H1 (cell line): ENCODE results near the gene DPM2. TPM values are rescaled to one million over a fixed set of nuclear protein-coding genes. Genes with fewer than 3 reads are reported as not detected.

Experiments used
- CTCF ChIA-PET: fragments of 300-600 bp; sonication (Branson Sonifier 250); formaldehyde crosslinking; loops from one replicate; lab custom pipeline; 2021; ENCODE audit not compliant: partially characterized antibody; lab: Charles Lee
- POLR2A ChIA-PET: fragments of 300-600 bp; sonication (Branson Sonifier 250); formaldehyde crosslinking; loops from one replicate; lab custom pipeline; 2021; ENCODE audit warnings: inconsistent platforms; ENCODE audit not compliant: partially characterized antibody; lab: Charles Lee
- DNase-seq, 2 experiments: peaks; one replicate each; pipeline versions ENCODE4 v3.0.0 to v3.0.0-alpha.2; 2010 to 2022; ENCODE audit warnings: low spot score in 2 of 2, low read depth in 1 of 2, mixed read lengths in 1 of 2
- FAIRE-seq: peaks from 2 replicates; lab custom pipeline; 2011; peaks lifted over from hg19 to GRCh38; lab: Jason Lieb, UNC
- H2AFZ ChIP-seq: 2 replicates; pipeline ENCODE4 v1.8.1; 2012; ENCODE audit warnings: low read length, inconsistent platforms
- H2AK5ac ChIP-seq: 2 replicates; pipeline ENCODE4 v1.6.1; 2013; ENCODE audit warnings: low read depth, low read length
- H2BK120ac ChIP-seq: replicated peaks from 2 replicates; pipeline ENCODE3; 2013; ENCODE audit warnings: low read depth, low read length, inconsistent platforms
- H2BK12ac ChIP-seq: 2 replicates; pipeline ENCODE4 v1.6.1; 2013; ENCODE audit warnings: low read depth, low read length
- H2BK15ac ChIP-seq: 2 replicates; pipeline ENCODE4 v1.6.1; 2013; ENCODE audit warnings: low read length
- H2BK20ac ChIP-seq: 2 replicates; pipeline ENCODE4 v1.6.1; 2013; ENCODE audit warnings: low read length
- H2BK5ac ChIP-seq: 2 replicates; pipeline ENCODE4 v1.6.1; 2013; ENCODE audit warnings: low read depth, low read length
- H3K14ac ChIP-seq: 2 replicates; pipeline ENCODE4 v1.6.1; 2013; ENCODE audit warnings: inconsistent platforms; ENCODE audit not compliant: insufficient read length
- H3K18ac ChIP-seq: 2 replicates; pipeline ENCODE4 v1.6.1; 2013; ENCODE audit warnings: low read length; ENCODE audit errors: extremely low read depth
- H3K23ac ChIP-seq: 2 replicates; pipeline ENCODE4 v1.6.1; 2013; ENCODE audit warnings: inconsistent platforms; ENCODE audit not compliant: insufficient read length
- H3K23me2 ChIP-seq: 2 replicates; pipeline ENCODE4 v1.6.1; 2013; ENCODE audit warnings: low read depth, low read length
- H3K27ac ChIP-seq: 2 replicates; pipeline ENCODE4 v1.6.1; 2011; ENCODE audit warnings: low read depth, low read length, inconsistent platforms
- H3K27me3 ChIP-seq, 4 experiments: replicated peaks in 1 of 4; 1 replicate in 1 of 4; 2 replicates in 3 of 4; pipeline versions ENCODE4 v1.6.1 to v1.8.1; 2011 to 2013; ENCODE audit warnings: low read length in 3 of 4, mild to moderate bottlenecking in 3 of 4, inconsistent platforms in 2 of 4, mixed read lengths in 2 of 4, moderate library complexity in 1 of 4; ENCODE audit not compliant: control insufficient read depth in 3 of 4, insufficient read depth in 3 of 4; ENCODE audit errors: extremely low read depth in 1 of 4
- H3K36me3 ChIP-seq, 4 experiments: 2 replicates each; pipeline versions ENCODE4 v1.6.1 to v1.8.1; 2011 to 2013; ENCODE audit warnings: mild to moderate bottlenecking in 4 of 4, low read length in 3 of 4, moderate library complexity in 2 of 4, control low read depth in 1 of 4, inconsistent platforms in 1 of 4; ENCODE audit not compliant: insufficient read depth in 4 of 4, control insufficient read depth in 2 of 4
- H3K4ac ChIP-seq: replicated peaks from 2 replicates; pipeline ENCODE3; 2013; ENCODE audit warnings: low read length, low read depth, mixed read lengths, inconsistent platforms; ENCODE audit not compliant: insufficient read length
- H3K4me1 ChIP-seq, 4 experiments: replicated peaks in 1 of 4; 1 replicate in 1 of 4; 2 replicates in 3 of 4; pipeline versions ENCODE4 v1.6.1 to v1.8.1; 2011 to 2013; ENCODE audit warnings: low read length in 3 of 4, inconsistent platforms in 2 of 4, mixed read lengths in 1 of 4; ENCODE audit not compliant: insufficient read depth in 4 of 4, control insufficient read depth in 3 of 4
- H3K4me2 ChIP-seq, 2 experiments: 2 replicates each; pipeline versions ENCODE4 v1.6.1 to v1.8.1; 2011 to 2013; ENCODE audit warnings: low read depth in 2 of 2, low read length in 2 of 2, control low read depth in 1 of 2, inconsistent platforms in 1 of 2, mild to moderate bottlenecking in 1 of 2; ENCODE audit not compliant: insufficient read depth in 1 of 2
- H3K4me3 ChIP-seq, 4 experiments: fragments of 200-600, 300-600 bp in 1 of 4; sonication (generic), shearing (Covaris generic), sonication (Bioruptor Twin) in 1 of 4; 2 replicates each; pipeline versions ENCODE4 v1.5.1 to v1.8.1; 2011 to 2016; ENCODE audit warnings: low read length in 4 of 4, low read depth in 3 of 4, control low read depth in 2 of 4, inconsistent platforms in 2 of 4, mild to moderate bottlenecking in 2 of 4, mixed read lengths in 1 of 4, moderate library complexity in 1 of 4; ENCODE audit not compliant: insufficient read depth in 2 of 4; ENCODE audit errors: extremely low read depth in 1 of 4
- H3K56ac ChIP-seq: replicated peaks from 2 replicates; pipeline ENCODE3; 2013; ENCODE audit warnings: low read depth, mild to moderate bottlenecking, mixed read lengths, low read length, inconsistent platforms; ENCODE audit not compliant: insufficient read length
- H3K79me1 ChIP-seq: 2 replicates; pipeline ENCODE4 v1.6.1; 2013; ENCODE audit warnings: low read depth, low read length, control low read depth
- H3K79me2 ChIP-seq, 2 experiments: 2 replicates each; pipeline versions ENCODE4 v1.6.1 to v1.8.1; 2012 to 2013; ENCODE audit warnings: low read length in 2 of 2, mild to moderate bottlenecking in 2 of 2, inconsistent platforms in 1 of 2; ENCODE audit not compliant: insufficient read depth in 2 of 2, control insufficient read depth in 1 of 2
- H3K9ac ChIP-seq, 4 experiments: replicated peaks in 1 of 4; 1 replicate in 1 of 4; 2 replicates in 3 of 4; pipeline versions ENCODE4 v1.6.1 to v1.8.1; 2011 to 2013; ENCODE audit warnings: low read depth in 3 of 4, low read length in 3 of 4, control low read depth in 2 of 4, mild to moderate bottlenecking in 2 of 4, moderate library complexity in 2 of 4, inconsistent platforms in 1 of 4; ENCODE audit errors: extremely low read depth in 1 of 4
- H3K9me3 ChIP-seq, 2 experiments: 2 replicates each; pipeline versions ENCODE4 v1.6.1 to v1.8.1; 2012 to 2013; ENCODE audit warnings: mild to moderate bottlenecking in 2 of 2, moderate library complexity in 2 of 2, control low read depth in 1 of 2, inconsistent platforms in 1 of 2, low read depth in 1 of 2, low read length in 1 of 2, mixed read lengths in 1 of 2; ENCODE audit not compliant: insufficient read depth in 2 of 2
- H4K20me1 ChIP-seq, 2 experiments: replicated peaks in 1 of 2; 2 replicates each; pipeline versions ENCODE3 to v1.8.1; 2011 to 2013; ENCODE audit warnings: inconsistent platforms in 2 of 2, low read length in 2 of 2, mild to moderate bottlenecking in 1 of 2; ENCODE audit not compliant: insufficient read depth in 2 of 2, control insufficient read depth in 1 of 2
- H4K5ac ChIP-seq: 2 replicates; pipeline ENCODE4 v1.6.1; 2013; ENCODE audit warnings: low read length, low read depth, mixed read lengths, inconsistent platforms; ENCODE audit not compliant: insufficient read length
- H4K8ac ChIP-seq: 2 replicates; pipeline ENCODE4 v1.8.0; 2013; ENCODE audit warnings: mild to moderate bottlenecking, moderate library complexity, low read length, inconsistent platforms; ENCODE audit not compliant: insufficient read depth; ENCODE audit errors: extremely low read depth
- H4K91ac ChIP-seq: replicated peaks from 2 replicates; pipeline ENCODE3; 2013; ENCODE audit warnings: low read length, mixed read lengths, inconsistent platforms; ENCODE audit not compliant: insufficient read length
- SIX5 ChIP-seq: IDR thresholded peaks from 2 replicates; pipeline ENCODE4 v1.6.1; 2011; ENCODE audit warnings: mild to moderate bottlenecking, low read depth, low read length
- SP2 ChIP-seq: IDR thresholded peaks from 2 replicates; pipeline ENCODE4 v1.6.1; 2012; ENCODE audit warnings: mild to moderate bottlenecking, low read length, inconsistent platforms
- TAF7 ChIP-seq: optimal IDR thresholded peaks from 2 replicates; pipeline ENCODE3; 2011; ENCODE audit warnings: low read depth, mild to moderate bottlenecking, inconsistent platforms, low read length, moderate library complexity, borderline replicate concordance
- WGBS, 2 experiments: shearing (Covaris generic) in 1 of 2; methylation state at CpG; one replicate each; pipeline versions ENCODE4 v1.1.6 to v1.1.7; 2013 to 2015; ENCODE audit warnings: low lambda C conversion rate in 2 of 2, mixed read lengths in 2 of 2, inconsistent platforms in 1 of 2, low coverage in 1 of 2, missing lambda C conversion rate in 1 of 2; ENCODE audit not compliant: insufficient replicate concordance in 2 of 2, insufficient coverage in 1 of 2, insufficient read length in 1 of 2; ENCODE audit errors: extremely low coverage in 1 of 2, missing lambda C conversion rate in 1 of 2; 5-methylcytosine and 5-hydroxymethylcytosine counted together
- polyA plus RNA-seq, 7 experiments: library from polyadenylated mRNA; depleted of rRNA in 3 of 7; stranded (reverse) in 5 of 7; unstranded in 2 of 7; fragments of >200 nt in 5 of 7; fragments of 200-250 nt in 2 of 7; gene quantifications; 1 replicate in 5 of 7; 2 replicates in 1 of 7; 4 replicates in 1 of 7; pipeline versions ENCODE4 v1.2.1 to v1.2.3, GENCODE V29; 2011 to 2013; ENCODE audit warnings: missing spikeins in 2 of 7, mixed read lengths in 2 of 7
- total RNA-seq: library from RNA; stranded (reverse); fragmentation: NEBNext Ultra II Directional; extraction: Animal tissue kit (Norgen Biotek cat#: 25700); gene quantifications from 2 replicates; pipeline ENCODE4 v1.2.1, GENCODE V29; 2021
- TF ChIP-seq, protein P1 (sequence below): IDR thresholded peaks from 2 replicates; pipeline ENCODE4 v1.6.1; 2012; ENCODE audit warnings: inconsistent platforms

The DPM2 gene
- total and polyA plus RNA-seq, 2 of the 8 experiments (the other 6 are each of a cell fraction or from before 2014, with no cell fraction given) = 45.4 to 95.4 TPM

GRCh38 chr9:127968700-127969383 is 31.2 kb upstream of the DPM2 start:
- Histone ChIP-seq H2AFZ (no peak overlapping the region), H3K23ac (no peak overlapping the region), H3K4me2 (no peak overlapping the region), H2BK15ac (peak overlapping the region; percentile 8; the same call in 1 of the 2 replicates), H3K27me3 (no peaks in the 10 kb centered on the region), H3K36me3 (no peaks in the 10 kb centered on the region), H4K8ac (no peak overlapping the region), H3K23me2 (no peaks in the 10 kb centered on the region), H3K18ac (no peak overlapping the region), H2BK12ac (no peak overlapping the region; the same call in 1 of the 2 replicates), H4K20me1 (peaks cover 39 to 53% of the 10 kb centered on the region in 2 experiments), H4K91ac (peak overlapping the region; percentile 30), H3K56ac (no peak overlapping the region), H3K79me2 (peaks cover 5 to 97% of the 10 kb centered on the region in 2 experiments; a peak in 3 of 4 replicates), H2BK120ac (no peak overlapping the region), H2BK5ac (peak overlapping the region; percentile 88; the same call in 1 of the 2 replicates), H3K14ac (no peak overlapping the region), H3K4me3 (no peak overlapping the region), H3K27ac (no peak overlapping the region), H3K79me1 (peaks cover 42% of the 10 kb centered on the region), H3K9ac (no peak overlapping the region), H2BK20ac (no peak overlapping the region), H3K4me1 (peaks cover 0 to 58% (median 38%) of the 10 kb centered on the region in 4 experiments; a peak in 6 of 7 replicates), H3K4ac (no peak overlapping the region), H4K5ac (no peak overlapping the region), H3K9me3 (no peaks in the 10 kb centered on the region), H2AK5ac (no peak overlapping the region)
- WGBS, 2 experiments = 80% methylated on average over 10 of the region's 10 CpGs; no CpG with 5 or more reads in 1 of the 2 experiments
- TF ChIP-seq TAF7 (no peak), SP2 (no peak), SIX5 (no peak)
- TF ChIP-seq, protein P1, sequence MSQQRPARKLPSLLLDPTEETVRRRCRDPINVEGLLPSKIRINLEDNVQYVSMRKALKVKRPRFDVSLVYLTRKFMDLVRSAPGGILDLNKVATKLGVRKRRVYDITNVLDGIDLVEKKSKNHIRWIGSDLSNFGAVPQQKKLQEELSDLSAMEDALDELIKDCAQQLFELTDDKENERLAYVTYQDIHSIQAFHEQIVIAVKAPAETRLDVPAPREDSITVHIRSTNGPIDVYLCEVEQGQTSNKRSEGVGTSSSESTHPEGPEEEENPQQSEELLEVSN = no peak
- FAIRE-seq (no peak), DNase-seq (no peak)
- POLR2A ChIA-PET = interaction anchor here (1.2 kb wide), 1 partner anchor 9 kb away, joined by 5 read pairs; no protein-coding TSS in a partner anchor
- CTCF ChIA-PET = interaction anchor here (0.8 to 7.6 kb wide), 4 partner anchors 11 to 29 kb away, joined by 3 to 41 read pairs (median 3); no protein-coding TSS in a partner anchor
